ENCODE results near the gene TRIM9.
"Not testable (repeated sequence)": the region's sequence is repeated elsewhere in the genome, so short reads cannot be mapped to it uniquely, and the experiment has no call there.

Gene TRIM9

DNA sequence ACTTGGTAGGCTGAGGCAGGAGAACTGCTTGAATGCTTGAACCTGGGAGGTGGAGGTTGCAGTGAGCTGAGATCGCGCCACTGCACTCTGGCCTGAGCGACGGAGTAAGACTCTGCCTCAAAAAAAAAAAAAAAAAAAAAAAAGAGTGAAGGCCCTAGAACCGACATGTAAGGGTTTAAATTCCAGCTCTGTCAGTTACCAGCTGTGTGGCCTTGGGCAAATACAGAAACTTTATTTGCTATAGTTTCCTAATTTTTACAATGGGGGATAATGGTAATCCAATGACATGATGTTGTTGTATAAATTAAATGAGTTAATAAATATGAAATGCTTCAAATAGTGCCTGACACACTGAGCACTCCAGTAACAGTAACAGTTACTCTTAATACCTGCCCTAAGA lies 131.0 kb downstream of the TRIM9 start:
- H3K27ac ChIP-seq, result no peak overlapping the region
- TF ChIP-seq, protein P1, sequence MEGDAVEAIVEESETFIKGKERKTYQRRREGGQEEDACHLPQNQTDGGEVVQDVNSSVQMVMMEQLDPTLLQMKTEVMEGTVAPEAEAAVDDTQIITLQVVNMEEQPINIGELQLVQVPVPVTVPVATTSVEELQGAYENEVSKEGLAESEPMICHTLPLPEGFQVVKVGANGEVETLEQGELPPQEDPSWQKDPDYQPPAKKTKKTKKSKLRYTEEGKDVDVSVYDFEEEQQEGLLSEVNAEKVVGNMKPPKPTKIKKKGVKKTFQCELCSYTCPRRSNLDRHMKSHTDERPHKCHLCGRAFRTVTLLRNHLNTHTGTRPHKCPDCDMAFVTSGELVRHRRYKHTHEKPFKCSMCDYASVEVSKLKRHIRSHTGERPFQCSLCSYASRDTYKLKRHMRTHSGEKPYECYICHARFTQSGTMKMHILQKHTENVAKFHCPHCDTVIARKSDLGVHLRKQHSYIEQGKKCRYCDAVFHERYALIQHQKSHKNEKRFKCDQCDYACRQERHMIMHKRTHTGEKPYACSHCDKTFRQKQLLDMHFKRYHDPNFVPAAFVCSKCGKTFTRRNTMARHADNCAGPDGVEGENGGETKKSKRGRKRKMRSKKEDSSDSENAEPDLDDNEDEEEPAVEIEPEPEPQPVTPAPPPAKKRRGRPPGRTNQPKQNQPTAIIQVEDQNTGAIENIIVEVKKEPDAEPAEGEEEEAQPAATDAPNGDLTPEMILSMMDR (IDR thresholded peaks at IDR 0.05), result no peak
- H3K4me3 ChIP-seq, result no peak overlapping the region
- no peak for DNase-seq (ENCODE audit: low spot score)

DNA sequence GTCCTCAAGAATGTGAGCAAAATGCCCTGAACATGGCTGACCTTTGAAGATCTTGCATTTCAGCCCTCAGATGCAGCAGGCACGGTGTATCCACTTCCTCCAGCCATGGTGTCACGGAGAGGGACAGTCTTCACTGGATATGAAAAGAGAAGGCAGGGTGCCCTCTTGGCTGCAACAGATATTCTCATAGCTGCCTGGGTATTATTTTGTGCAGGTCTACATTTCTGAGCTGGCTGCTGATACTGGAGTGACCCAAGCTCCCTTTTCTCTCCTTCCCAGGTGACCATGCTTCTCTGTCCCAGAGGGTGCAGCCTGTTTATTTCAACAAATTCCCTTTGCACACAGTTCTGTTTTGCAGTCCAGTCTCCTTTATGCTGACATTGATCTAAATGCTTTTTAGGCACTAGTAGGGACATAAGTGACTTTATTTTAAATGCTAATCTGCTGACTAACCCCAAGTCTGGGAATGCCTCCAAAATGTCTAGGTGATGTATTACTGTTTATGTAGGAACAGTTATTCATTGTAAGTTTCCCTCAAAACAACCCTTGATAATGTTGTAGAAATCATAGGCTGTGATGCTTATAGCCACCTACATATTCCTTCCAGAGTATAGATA lies 133.2 kb downstream of the TRIM9 start:
- H3K27ac ChIP-seq, result no peak overlapping the region
- TF ChIP-seq, protein P1 (IDR thresholded peaks at IDR 0.05), result no peak
- H3K4me3 ChIP-seq, result no peak overlapping the region
- DNase-seq (ENCODE audit: low spot score), result no peak

DNA sequence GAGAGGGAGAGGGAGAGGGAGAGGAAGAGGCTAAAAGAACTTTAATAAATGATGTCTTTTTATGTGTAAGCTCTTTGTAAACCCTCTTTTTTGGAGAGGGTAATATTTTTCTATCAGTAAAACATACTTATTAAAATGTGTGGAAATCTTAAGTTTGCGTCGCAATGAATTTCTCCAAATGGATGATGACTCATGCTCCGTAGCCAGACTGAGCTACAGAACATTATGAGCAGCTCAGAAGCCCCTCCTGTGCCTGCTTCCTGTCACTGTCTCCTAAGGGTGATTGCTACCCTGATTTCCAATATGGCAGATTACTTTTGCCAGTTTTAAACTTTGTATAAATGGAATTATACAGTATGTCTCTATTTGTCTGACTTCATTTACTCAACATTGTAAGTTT lies 137.6 kb downstream of the TRIM9 start:
- TF ChIP-seq, protein P1 (IDR thresholded peaks at IDR 0.05), result no peak
- no peak overlapping the region for H3K27ac ChIP-seq
- no peak for DNase-seq (ENCODE audit: low spot score)
- no peak overlapping the region for H3K4me3 ChIP-seq

DNA sequence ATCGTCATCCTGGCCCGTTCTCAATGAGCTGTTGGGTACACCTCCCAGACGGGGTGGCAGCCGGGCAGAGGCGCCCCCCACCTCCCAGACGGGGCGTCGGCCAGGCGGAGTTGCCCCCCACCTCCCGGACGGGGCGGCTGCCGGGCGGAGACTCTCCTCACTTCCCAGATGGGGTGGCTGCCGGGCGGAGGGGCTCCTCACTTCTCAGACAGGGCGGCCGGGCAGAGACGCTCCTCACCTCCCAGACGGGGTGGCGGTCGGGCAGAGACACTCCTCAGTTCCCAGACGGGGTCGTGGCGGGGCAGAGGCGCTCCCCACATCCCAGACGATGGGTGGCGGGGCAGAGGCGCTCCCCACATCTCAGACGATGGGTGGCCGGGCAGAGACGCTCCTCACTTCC lies 138.5 kb downstream of the TRIM9 start:
- DNase-seq (ENCODE audit: low spot score); H3K4me3 ChIP-seq; H3K27ac ChIP-seq: not testable (repeated sequence)

DNA sequence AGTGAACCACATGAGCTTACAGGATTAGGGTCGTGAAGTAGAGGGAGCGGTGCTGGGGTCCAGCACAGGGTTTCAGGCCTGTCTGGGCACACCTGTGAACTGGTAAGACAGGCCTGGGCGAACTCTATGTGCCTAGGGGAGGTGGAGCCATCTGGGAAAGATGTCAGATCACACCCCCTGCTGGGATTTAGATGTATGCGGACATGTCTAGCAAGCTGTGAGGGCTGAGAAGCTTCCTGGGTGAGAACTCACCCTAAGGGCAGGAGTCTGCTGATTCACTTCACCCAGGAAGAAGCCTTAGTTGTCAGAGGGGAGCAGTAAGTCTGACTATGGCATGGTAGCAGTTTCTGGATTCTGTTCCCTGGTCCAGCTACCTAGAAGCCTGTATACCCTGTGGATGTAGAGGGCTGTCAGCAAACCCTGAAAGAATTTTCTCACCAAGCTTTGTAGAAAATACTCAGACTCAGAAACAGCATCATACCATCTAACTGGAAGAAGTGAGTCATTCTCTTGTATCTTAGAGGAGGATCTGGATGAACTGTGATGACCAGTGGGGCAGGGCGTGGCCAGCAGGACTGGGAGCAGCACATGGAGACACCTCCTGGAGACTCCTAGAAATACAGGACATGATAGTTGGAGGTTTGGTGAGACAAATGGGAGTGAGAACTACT lies 139.4 kb downstream of the TRIM9 start:
- H3K27ac ChIP-seq, result no peak overlapping the region
- TF ChIP-seq, protein P1 (IDR thresholded peaks at IDR 0.05), result no peak
- DNase-seq (ENCODE audit: low spot score), result no peak
- H3K4me3 ChIP-seq, result no peak overlapping the region

DNA sequence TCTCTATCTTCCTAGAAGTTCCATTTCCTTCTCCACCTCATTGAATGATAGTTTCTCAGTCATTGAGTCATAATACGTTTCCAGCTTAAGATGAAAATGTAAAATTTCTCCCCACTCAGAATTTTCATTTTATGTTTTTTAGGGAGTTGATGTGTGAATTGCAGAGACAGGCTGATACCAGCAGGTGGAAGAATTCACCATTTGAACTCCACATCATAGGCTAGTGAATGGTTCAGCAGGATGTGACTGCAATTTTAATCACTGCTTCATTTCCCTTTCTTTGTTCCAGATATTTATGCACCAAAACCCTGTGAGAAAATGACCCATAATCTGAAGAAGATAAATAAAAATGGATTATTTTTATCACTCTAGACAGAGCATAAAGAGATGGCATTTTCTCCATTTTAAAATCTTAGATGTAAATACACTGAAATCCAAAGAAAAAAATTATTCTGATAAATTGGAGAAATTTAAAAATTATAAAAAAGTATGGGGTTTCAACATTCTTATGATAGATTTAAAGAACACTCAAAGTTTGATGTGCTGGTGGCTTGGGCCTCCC lies 140.0 kb downstream of the TRIM9 start:
- H3K4me3 ChIP-seq, result no peak overlapping the region
- DNase-seq (ENCODE audit: low spot score), result no peak
- no peak overlapping the region for H3K27ac ChIP-seq
- TF ChIP-seq, protein P1 (IDR thresholded peaks at IDR 0.05), result no peak

DNA sequence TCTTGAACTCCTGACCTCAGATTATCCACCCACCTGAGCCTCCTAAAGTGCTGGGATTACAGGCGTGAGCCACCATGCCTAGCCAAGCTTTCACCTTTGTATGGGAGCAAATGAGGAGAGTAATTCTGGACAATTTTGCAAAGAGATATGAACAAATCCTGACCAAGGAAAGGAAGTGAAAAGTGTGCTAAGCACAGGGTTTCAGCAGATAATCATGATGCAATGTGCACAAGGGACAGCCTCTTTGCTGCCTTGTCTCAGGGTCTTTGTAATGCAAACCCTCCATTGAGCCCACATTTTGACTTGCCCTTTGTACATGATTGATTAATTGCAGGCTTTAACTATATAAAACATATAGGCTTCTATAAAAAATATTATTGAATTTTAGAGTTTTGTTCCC lies 141.4 kb downstream of the TRIM9 start:
- TF ChIP-seq, protein P1 (IDR thresholded peaks at IDR 0.05), result no peak
- Histone ChIP-seq H3K4me3 (no peak overlapping the region), H3K27ac (no peak overlapping the region)
- DNase-seq (ENCODE audit: low spot score), result no peak
